ENCODE results near the gene ADCY2.

Gene ADCY2

DNA sequence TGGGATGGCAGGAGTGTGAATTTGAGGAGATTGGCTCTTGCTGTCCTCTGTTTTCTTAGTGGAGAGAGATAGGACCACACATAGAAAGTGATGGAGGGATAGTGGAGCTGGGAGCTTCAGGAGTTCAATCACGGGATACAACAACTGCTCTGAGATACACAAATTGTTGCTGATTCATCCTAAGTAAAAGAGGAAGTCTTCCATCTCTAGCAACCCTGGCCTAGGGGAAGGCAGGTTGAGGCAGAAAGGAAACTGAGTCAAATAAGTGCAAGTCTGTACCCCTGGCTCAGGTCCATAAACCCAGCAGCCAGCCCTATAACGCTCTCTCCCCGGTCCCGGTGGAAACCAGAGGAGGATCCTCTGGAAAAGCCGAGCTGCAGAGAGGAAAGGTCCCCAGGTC is 97.7 kb downstream of the ADCY2 start:
- no peak for DNase-seq (ENCODE audit: low read depth in 2 of 2)
- H3K4me3 ChIP-seq (replicated peaks in 1 of 2; ENCODE audit: low read depth in 2 of 2, low read length in 2 of 2), result no peak overlapping the region
- TF ChIP-seq, protein P1, sequence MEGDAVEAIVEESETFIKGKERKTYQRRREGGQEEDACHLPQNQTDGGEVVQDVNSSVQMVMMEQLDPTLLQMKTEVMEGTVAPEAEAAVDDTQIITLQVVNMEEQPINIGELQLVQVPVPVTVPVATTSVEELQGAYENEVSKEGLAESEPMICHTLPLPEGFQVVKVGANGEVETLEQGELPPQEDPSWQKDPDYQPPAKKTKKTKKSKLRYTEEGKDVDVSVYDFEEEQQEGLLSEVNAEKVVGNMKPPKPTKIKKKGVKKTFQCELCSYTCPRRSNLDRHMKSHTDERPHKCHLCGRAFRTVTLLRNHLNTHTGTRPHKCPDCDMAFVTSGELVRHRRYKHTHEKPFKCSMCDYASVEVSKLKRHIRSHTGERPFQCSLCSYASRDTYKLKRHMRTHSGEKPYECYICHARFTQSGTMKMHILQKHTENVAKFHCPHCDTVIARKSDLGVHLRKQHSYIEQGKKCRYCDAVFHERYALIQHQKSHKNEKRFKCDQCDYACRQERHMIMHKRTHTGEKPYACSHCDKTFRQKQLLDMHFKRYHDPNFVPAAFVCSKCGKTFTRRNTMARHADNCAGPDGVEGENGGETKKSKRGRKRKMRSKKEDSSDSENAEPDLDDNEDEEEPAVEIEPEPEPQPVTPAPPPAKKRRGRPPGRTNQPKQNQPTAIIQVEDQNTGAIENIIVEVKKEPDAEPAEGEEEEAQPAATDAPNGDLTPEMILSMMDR (IDR thresholded peaks at IDR 0.05; ENCODE audit: low read depth, low read length), result no peak

DNA sequence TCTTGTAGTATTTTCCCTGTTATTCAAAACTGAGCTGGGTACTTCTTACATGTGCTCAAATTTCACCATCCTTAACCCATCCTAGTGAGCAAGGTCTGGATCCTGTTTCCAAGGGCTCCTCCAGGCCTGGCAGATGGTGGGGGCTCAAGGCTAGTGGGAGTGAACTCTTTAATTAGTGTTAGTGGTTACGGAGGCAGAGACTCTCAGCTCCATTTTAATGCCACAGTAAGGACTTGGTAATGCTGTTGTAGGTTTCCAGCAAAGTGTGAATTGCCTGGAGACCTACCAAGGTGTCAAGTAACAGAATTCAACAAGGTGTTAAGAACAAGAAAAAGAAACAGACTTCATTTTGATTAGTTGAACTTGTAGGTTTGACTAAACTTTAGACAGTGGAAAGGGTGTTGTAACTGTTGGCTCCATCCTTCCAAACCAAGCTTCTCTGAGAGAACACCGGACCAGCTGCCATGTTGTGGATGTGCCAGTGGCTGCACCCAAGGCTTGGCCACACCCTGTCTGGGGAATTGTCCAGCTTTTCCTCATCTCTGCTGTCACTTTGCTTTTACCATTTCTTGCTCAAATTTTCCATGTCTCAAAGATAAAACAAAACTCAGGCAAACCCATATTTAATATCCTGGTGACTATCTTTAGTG is 98.7 kb downstream of the ADCY2 start:
- no peak for DNase-seq (ENCODE audit: low read depth in 2 of 2)
- TF ChIP-seq, protein P1 (IDR thresholded peaks at IDR 0.05; ENCODE audit: low read depth, low read length), result no peak

DNA sequence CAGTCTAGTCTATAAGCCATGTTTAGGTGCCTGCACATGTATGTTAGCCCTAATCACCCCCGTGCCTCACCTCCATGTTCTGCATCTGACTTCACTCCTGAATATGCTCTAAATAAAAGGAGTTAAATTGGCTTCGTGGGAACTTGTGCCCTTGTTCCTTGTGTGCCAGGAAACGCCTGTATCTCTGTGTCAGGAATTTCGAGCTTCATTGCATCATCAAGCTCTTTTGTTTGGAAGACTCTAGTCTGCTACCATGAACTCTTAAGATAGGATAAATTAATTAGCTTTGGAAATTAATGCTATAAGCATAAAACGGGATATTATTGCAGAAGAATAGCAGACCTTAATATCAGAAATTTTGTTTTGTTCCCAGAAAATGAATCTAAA is 99.2 kb downstream of the ADCY2 start:
- TF ChIP-seq, protein P1 (IDR thresholded peaks at IDR 0.05; ENCODE audit: low read depth, low read length), result no peak
- DNase-seq (ENCODE audit: low read depth in 2 of 2), result no peak
- H3K4me3 ChIP-seq (replicated peaks in 1 of 2; ENCODE audit: low read depth in 2 of 2, low read length in 2 of 2), result no peak overlapping the region

More for the DNA sequence above, 98.7 kb downstream of the ADCY2 start:
- no peak overlapping the region for H3K4me3 ChIP-seq (replicated peaks in 1 of 2; ENCODE audit: low read depth in 2 of 2, low read length in 2 of 2)

DNA sequence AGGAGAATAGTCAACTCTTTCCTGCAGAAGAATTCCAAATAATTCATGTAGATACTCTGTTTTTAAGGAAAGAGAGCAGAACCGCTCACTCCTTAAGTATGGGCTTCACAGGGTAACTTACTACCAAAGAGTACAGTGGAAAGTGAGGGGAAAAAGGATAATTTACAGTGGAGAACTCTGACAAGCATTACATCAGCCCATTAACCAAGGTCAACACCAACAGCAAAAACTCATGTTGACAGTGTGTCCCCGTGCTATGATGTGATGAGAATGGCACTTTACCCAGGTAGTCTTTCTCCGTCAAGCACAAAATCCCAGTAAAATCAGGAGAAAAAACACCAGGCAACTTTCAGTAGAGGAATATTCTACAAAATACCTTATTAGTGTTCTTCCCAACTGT is 104.3 kb downstream of the ADCY2 start:
- no peak for DNase-seq (ENCODE audit: low read depth in 2 of 2)
- H3K4me3 ChIP-seq (replicated peaks in 1 of 2; ENCODE audit: low read depth in 2 of 2, low read length in 2 of 2), result no peak overlapping the region
- TF ChIP-seq, protein P1 (IDR thresholded peaks at IDR 0.05; ENCODE audit: low read depth, low read length), result no peak

DNA sequence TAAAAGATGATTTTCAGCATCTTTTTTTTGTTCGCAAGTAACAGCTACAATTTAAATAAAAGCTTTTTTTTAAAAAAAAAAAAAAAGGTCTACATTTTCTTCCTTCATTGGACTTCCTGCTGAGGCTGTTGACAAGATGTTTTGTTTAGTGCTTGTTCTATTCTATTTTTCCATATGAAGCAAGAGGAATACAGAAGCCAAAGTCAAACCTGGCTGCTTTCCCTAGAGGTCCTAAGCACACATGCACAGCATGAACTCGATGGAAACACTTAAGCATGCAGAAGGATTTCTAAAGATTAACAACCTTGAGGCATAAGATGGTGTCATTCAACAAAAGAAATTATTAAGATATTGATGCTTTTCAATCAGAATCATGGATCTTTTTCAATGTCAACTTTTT is 105.1 kb downstream of the ADCY2 start:
- no peak overlapping the region for H3K4me3 ChIP-seq (replicated peaks in 1 of 2; ENCODE audit: low read depth in 2 of 2, low read length in 2 of 2)
- TF ChIP-seq, protein P1 (IDR thresholded peaks at IDR 0.05; ENCODE audit: low read depth, low read length), result no peak
- no peak for DNase-seq (ENCODE audit: low read depth in 2 of 2)

DNA sequence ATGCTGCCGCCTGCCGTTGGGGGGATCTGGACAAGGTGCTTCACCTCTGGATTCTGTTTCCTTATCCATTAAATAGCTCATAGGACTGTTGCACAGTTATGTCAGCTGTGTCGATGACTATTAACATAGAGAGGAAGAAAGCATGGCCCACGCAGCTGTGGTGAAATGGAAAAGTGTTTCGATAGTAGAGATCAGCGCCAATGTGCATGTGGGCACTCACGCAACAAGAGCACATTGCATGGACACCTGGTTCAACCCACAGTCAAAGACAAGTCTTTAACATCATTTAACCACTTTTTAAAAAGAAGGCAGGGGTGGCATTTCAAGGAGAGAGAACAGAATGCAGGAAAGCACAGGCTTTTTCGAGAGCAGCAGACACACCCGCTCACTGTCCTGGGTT is 107.6 kb downstream of the ADCY2 start:
- H3K4me3 ChIP-seq (replicated peaks in 1 of 2; ENCODE audit: low read depth in 2 of 2, low read length in 2 of 2), result no peak overlapping the region
- TF ChIP-seq, protein P1 (IDR thresholded peaks at IDR 0.05; ENCODE audit: low read depth, low read length), result no peak
- no peak for DNase-seq (ENCODE audit: low read depth in 2 of 2)

Measured in cardiac fibroblast (primary cell).